GM19438 (cell line): ENCODE data around the gene DPYSL4.

ENCODE experiments used
- ATAC-seq: cut with Tn5 transposase; IDR thresholded peaks from one replicate; pipeline ENCODE4 v1.9.1; 2021; ENCODE audit warnings: low read depth; ENCODE audit not compliant: unreplicated experiment

The DPYSL4 gene

DNA sequence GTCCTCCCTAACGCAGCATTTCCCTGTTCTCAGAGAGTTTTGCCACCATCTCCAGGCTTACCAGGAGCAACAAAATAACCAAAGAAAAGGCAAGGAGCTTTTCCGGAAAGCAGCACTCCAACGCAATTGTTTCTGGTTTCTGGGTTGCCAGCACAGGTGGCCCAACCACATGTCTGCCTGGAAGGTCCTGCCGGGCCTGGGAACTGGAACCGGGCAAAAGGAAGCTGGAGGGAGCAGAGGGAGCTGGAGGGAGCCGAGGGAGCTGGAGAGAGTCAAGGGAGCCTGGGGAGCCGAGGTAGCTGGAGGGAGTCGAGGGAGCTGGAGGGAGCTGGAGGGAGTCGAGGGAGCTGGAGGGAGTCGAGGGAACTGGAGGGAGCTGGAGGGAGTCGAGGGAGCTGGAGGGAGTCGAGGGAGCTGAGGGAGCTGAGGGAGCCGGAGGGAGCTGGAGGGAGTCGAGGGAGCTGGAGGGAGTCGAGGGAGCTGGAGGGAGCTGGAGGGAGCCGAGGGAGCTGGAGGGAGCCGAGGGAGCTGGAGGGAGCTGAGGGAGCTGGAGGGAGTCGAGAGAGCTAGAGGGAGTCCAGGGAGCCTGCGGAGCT lies 66.4 kb downstream of the DPYSL4 start:
- ATAC-seq = no peak

DNA sequence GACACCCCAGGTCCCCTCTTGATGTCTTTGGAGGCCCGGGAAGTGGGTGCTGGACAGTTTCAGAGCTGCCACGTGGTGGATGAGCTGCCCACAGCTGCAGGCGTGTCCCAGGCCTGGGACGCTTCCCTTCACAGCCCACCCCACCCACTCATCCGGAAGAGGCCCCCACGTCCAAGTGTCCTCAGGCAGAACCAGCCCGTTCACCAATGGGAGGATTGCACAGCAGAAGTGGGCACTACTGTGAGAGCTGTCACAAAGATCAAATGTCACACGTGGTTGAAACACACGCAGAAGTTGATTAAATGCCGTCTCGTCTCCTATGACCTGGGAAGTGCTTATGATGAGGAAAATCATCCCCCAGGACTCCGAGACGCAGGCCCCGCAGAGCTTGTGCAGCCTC lies 68.1 kb downstream of the DPYSL4 start:
- ATAC-seq = no peak
